Forelimb muscle (tissue), 1 donor: Measurements from ENCODE around the gene FOXP1. TPM values are rescaled to one million over a fixed set of nuclear protein-coding genes. Genes with fewer than 3 reads are reported as not detected.

Source experiments
- DNase-seq: peaks from one replicate; pipeline ENCODE4 v3.0.0-alpha.2; 2013; ENCODE audit warnings: low read depth
- polyA plus RNA-seq: library from polyadenylated mRNA; unstranded; fragments of 120-200 nt; gene quantifications from one replicate; pipeline ENCODE4 v1.2.1, GENCODE V29; 2013; ENCODE audit not compliant: insufficient read length

The FOXP1 gene
- polyA plus RNA-seq, 1 donor: 15.8 TPM

GRCh38 chr3:71376911-71377310 lies 206.6 kb downstream of the FOXP1 start:
- DNase-seq: no peak

GRCh38 chr3:71376503-71376902 lies 207.0 kb downstream of the FOXP1 start:
- DNase-seq: no peak

GRCh38 chr3:71374582-71374981 lies 208.9 kb downstream of the FOXP1 start:
- no peak for DNase-seq

- DNase-seq: no peak
These were observed 210.5 kb downstream of the FOXP1 start for GRCh38 chr3:71372911-71373637.

- DNase-seq: no peak
These were observed 211.2 kb downstream of the FOXP1 start for GRCh38 chr3:71372241-71372768.

- no peak for DNase-seq
These were observed 212.2 kb downstream of the FOXP1 start for GRCh38 chr3:71371282-71371681.

GRCh38 chr3:71370467-71370866 lies 213.1 kb downstream of the FOXP1 start:
- DNase-seq: no peak

- DNase-seq: no peak
These were observed 213.7 kb downstream of the FOXP1 start for GRCh38 chr3:71369701-71370391.

- no peak for DNase-seq
These were observed 216.4 kb downstream of the FOXP1 start for GRCh38 chr3:71366988-71367604.

- DNase-seq: no peak
These were observed 222.1 kb downstream of the FOXP1 start for GRCh38 chr3:71361334-71361890.

GRCh38 chr3:71360764-71361163 lies 222.8 kb downstream of the FOXP1 start:
- no peak for DNase-seq

GRCh38 chr3:71360180-71360579 lies 223.3 kb downstream of the FOXP1 start:
- DNase-seq: no peak

- no peak for DNase-seq
These were observed 225.3 kb downstream of the FOXP1 start for GRCh38 chr3:71358243-71358642.

- DNase-seq: peak; percentile 28
These were observed 227.3 kb downstream of the FOXP1 start for GRCh38 chr3:71356265-71356664.

- no peak for DNase-seq
These were observed 227.7 kb downstream of the FOXP1 start for GRCh38 chr3:71355862-71356261.

GRCh38 chr3:71355037-71355436 lies 228.5 kb downstream of the FOXP1 start:
- DNase-seq: no peak

- DNase-seq: no peak
These were observed 232.0 kb downstream of the FOXP1 start for GRCh38 chr3:71351403-71352149.

GRCh38 chr3:71350998-71351397 lies 232.5 kb downstream of the FOXP1 start:
- DNase-seq: no peak

- DNase-seq: no peak
These were observed 234.7 kb downstream of the FOXP1 start for GRCh38 chr3:71348831-71349230.

- no peak for DNase-seq
These were observed 235.4 kb downstream of the FOXP1 start for GRCh38 chr3:71348001-71348632.

GRCh38 chr3:71346061-71346460 lies 237.5 kb downstream of the FOXP1 start:
- DNase-seq: no peak
